COLO829 (cell line): ENCODE results near the gene RFC1.
"Not testable (repeated sequence)": the region's sequence is repeated elsewhere in the genome, so short reads cannot be mapped to it uniquely, and the experiment has no call there.

Source experiments
- DNase-seq: peaks from one replicate; pipeline ENCODE4 v3.0.0; 2012; ENCODE audit warnings: low spot score

The RFC1 gene

GRCh38 chr4:39354254-39354552 is 12.0 kb downstream of the RFC1 start:
- DNase-seq = no peak

- DNase-seq = no peak
Measured at GRCh38 chr4:39353478-39354253, 12.5 kb downstream of the RFC1 start.

- not testable (repeated sequence) for DNase-seq
Measured at GRCh38 chr4:39353149-39353477, 13.0 kb downstream of the RFC1 start.

- no peak for DNase-seq
Measured at GRCh38 chr4:39349326-39349725, 16.8 kb downstream of the RFC1 start.

- no peak for DNase-seq
Measured at GRCh38 chr4:39348371-39349315, 17.5 kb downstream of the RFC1 start.

- DNase-seq = no peak
Measured at GRCh38 chr4:39346856-39347519, 19.2 kb downstream of the RFC1 start.

- no peak for DNase-seq
Measured at GRCh38 chr4:39342731-39343130, 23.4 kb downstream of the RFC1 start.

- DNase-seq = no peak
Measured at GRCh38 chr4:39341075-39341725, 25.0 kb downstream of the RFC1 start.

- DNase-seq = no peak
Measured at GRCh38 chr4:39339968-39340367, 26.2 kb downstream of the RFC1 start.

- DNase-seq = no peak
Measured at GRCh38 chr4:39337841-39338240, 28.3 kb downstream of the RFC1 start.

- DNase-seq = no peak
Measured at GRCh38 chr4:39335566-39335965, 30.6 kb downstream of the RFC1 start.

GRCh38 chr4:39331191-39331590 is 35.0 kb downstream of the RFC1 start:
- DNase-seq = no peak

GRCh38 chr4:39330353-39330752 is 35.8 kb downstream of the RFC1 start:
- DNase-seq = no peak

GRCh38 chr4:39326468-39326977 is 39.6 kb downstream of the RFC1 start:
- DNase-seq = no peak

GRCh38 chr4:39324897-39325613 is 41.1 kb downstream of the RFC1 start:
- DNase-seq = no peak

- no peak for DNase-seq
Measured at GRCh38 chr4:39324446-39324845, 41.7 kb downstream of the RFC1 start.

- DNase-seq = no peak
Measured at GRCh38 chr4:39323821-39324220, 42.3 kb downstream of the RFC1 start.

- DNase-seq = no peak
Measured at GRCh38 chr4:39320381-39321115, 45.6 kb downstream of the RFC1 start.

- DNase-seq = peak; percentile 56
Measured at GRCh38 chr4:39319676-39320075, 46.5 kb downstream of the RFC1 start.

- no peak for DNase-seq
Measured at GRCh38 chr4:39312816-39313215, 53.3 kb downstream of the RFC1 start.

GRCh38 chr4:39308611-39309010 is 57.6 kb downstream of the RFC1 start:
- DNase-seq = no peak
